H9 (cell line): ENCODE measurements around the gene SLC25A25. TPM values are rescaled to one million over a fixed set of nuclear protein-coding genes. Genes with fewer than 3 reads are reported as not detected.

ENCODE experiments used
- DNase-seq: peaks from one replicate; pipeline ENCODE4 v3.0.0-alpha.2; 2017
- H2AFZ ChIP-seq: one replicate; pipeline ENCODE4 v1.6.1; 2013; ENCODE audit warnings: mild to moderate bottlenecking, low read length, control low read depth, moderate library complexity
- H2AK5ac ChIP-seq: 2 replicates; pipeline ENCODE4 v1.6.1; 2013; ENCODE audit warnings: low read length, control low read depth, mixed read lengths; ENCODE audit not compliant: insufficient read length
- H2BK120ac ChIP-seq: one replicate; pipeline ENCODE4 v1.6.1; 2013; ENCODE audit warnings: low read depth, mild to moderate bottlenecking, low read length, control low read depth, inconsistent platforms; ENCODE audit not compliant: poor library complexity, severe bottlenecking
- H2BK12ac ChIP-seq: 2 replicates; pipeline ENCODE4 v1.6.1; 2013; ENCODE audit warnings: low read length, control low read depth, mixed read lengths, low read depth; ENCODE audit not compliant: insufficient read length
- H2BK15ac ChIP-seq: 2 replicates; pipeline ENCODE4 v1.6.1; 2013; ENCODE audit warnings: low read depth, low read length, control low read depth
- H2BK20ac ChIP-seq: one replicate; pipeline ENCODE4 v1.6.1; 2013; ENCODE audit warnings: low read depth, mild to moderate bottlenecking, low read length, control low read depth, inconsistent platforms; ENCODE audit not compliant: poor library complexity, severe bottlenecking
- H2BK5ac ChIP-seq: 2 replicates; pipeline ENCODE4 v1.6.1; 2013; ENCODE audit warnings: low read length, control low read depth, mixed read lengths; ENCODE audit not compliant: insufficient read length
- H3K14ac ChIP-seq: 2 replicates; pipeline ENCODE4 v1.6.1; 2013; ENCODE audit warnings: low read length, control low read depth; ENCODE audit not compliant: insufficient read depth
- H3K18ac ChIP-seq: 2 replicates; pipeline ENCODE4 v1.6.1; 2013; ENCODE audit warnings: low read depth, mild to moderate bottlenecking, mixed read lengths, low read length, control low read depth; ENCODE audit not compliant: insufficient read length
- H3K23ac ChIP-seq: 2 replicates; pipeline ENCODE4 v1.6.1; 2013; ENCODE audit warnings: low read length, control low read depth, mixed read lengths, low read depth; ENCODE audit not compliant: insufficient read length
- H3K23me2 ChIP-seq: 2 replicates; pipeline ENCODE4 v1.6.1; 2013; ENCODE audit warnings: low read depth, mild to moderate bottlenecking, mixed read lengths, low read length, control low read depth; ENCODE audit not compliant: insufficient read length, poor library complexity, severe bottlenecking
- H3K27ac ChIP-seq: 2 replicates; pipeline ENCODE4 v1.5.1; 2013; ENCODE audit warnings: low read length, control low read depth, mixed read lengths, low read depth; ENCODE audit not compliant: insufficient read length
- H3K27me3 ChIP-seq: 2 replicates; pipeline ENCODE4 v1.6.1; 2013; ENCODE audit warnings: low read length, control low read depth, inconsistent platforms; ENCODE audit not compliant: insufficient read depth
- H3K4ac ChIP-seq: 2 replicates; pipeline ENCODE4 v1.6.1; 2013; ENCODE audit warnings: low read depth, mild to moderate bottlenecking, control low read depth, inconsistent platforms, low read length, moderate library complexity
- H3K4me1 ChIP-seq: 2 replicates; pipeline ENCODE4 v1.6.1; 2013; ENCODE audit warnings: low read length, control low read depth, inconsistent platforms; ENCODE audit not compliant: insufficient read depth
- H3K4me2 ChIP-seq: 2 replicates; pipeline ENCODE4 v1.6.1; 2013; ENCODE audit warnings: low read length, control low read depth, mixed read lengths; ENCODE audit not compliant: insufficient read length, insufficient read depth
- H3K56ac ChIP-seq: 2 replicates; pipeline ENCODE4 v1.6.1; 2013; ENCODE audit warnings: low read depth, mild to moderate bottlenecking, mixed read lengths, low read length, control low read depth; ENCODE audit not compliant: insufficient read length
- H3K79me1 ChIP-seq: 2 replicates; pipeline ENCODE4 v1.6.1; 2013; ENCODE audit warnings: low read depth, mild to moderate bottlenecking, moderate library complexity, low read length, control low read depth, inconsistent platforms; ENCODE audit not compliant: insufficient read depth, poor library complexity, severe bottlenecking
- H3K79me2 ChIP-seq: 2 replicates; pipeline ENCODE4 v1.6.1; 2013; ENCODE audit warnings: low read length, control low read depth, inconsistent platforms; ENCODE audit not compliant: insufficient read depth
- H3K9ac ChIP-seq: 2 replicates; pipeline ENCODE4 v1.6.1; 2013; ENCODE audit warnings: low read length, control low read depth, mixed read lengths; ENCODE audit not compliant: insufficient read length; ENCODE audit errors: extremely low read depth
- H3K9me3 ChIP-seq: one replicate; pipeline ENCODE4 v1.6.1; 2013; ENCODE audit warnings: low read depth, low read length, inconsistent platforms; ENCODE audit not compliant: control insufficient read depth
- H3T11ph ChIP-seq: one replicate; pipeline ENCODE4 v1.6.1; 2013; ENCODE audit warnings: mild to moderate bottlenecking, low read length, control low read depth, inconsistent platforms
- H4K20me1 ChIP-seq: one replicate; pipeline ENCODE4 v1.6.1; 2013; ENCODE audit not compliant: control insufficient read depth, insufficient read length, insufficient read depth
- H4K5ac ChIP-seq: 2 replicates; pipeline ENCODE4 v1.6.1; 2013; ENCODE audit warnings: low read depth, mild to moderate bottlenecking, mixed read lengths, low read length, control low read depth; ENCODE audit not compliant: insufficient read length
- H4K8ac ChIP-seq: replicated peaks from 2 replicates; pipeline ENCODE4 v1.6.1; 2013; ENCODE audit warnings: low read length, control low read depth, mixed read lengths, low read depth; ENCODE audit not compliant: insufficient read length
- H4K91ac ChIP-seq: 2 replicates; pipeline ENCODE4 v1.6.1; 2013; ENCODE audit warnings: low read depth, mild to moderate bottlenecking, moderate library complexity, mixed read lengths, low read length, control low read depth; ENCODE audit not compliant: insufficient read length
- H3K27ac Mint-ChIP-seq, 3 experiments: 2 replicates in 2 of 3; 3 replicates in 1 of 3; pipeline ENCODE4 v1.8.0; 2020 to 2021; ENCODE audit warnings: mixed read lengths in 3 of 3, mild to moderate bottlenecking in 1 of 3, moderate library complexity in 1 of 3
- H3K27me3 Mint-ChIP-seq: 2 replicates; pipeline ENCODE4 v1.8.0; 2021; ENCODE audit warnings: low read depth, mild to moderate bottlenecking, moderate library complexity, mixed read lengths
- H3K36me3 Mint-ChIP-seq, 3 experiments: 2 replicates in 2 of 3; 3 replicates in 1 of 3; pipeline ENCODE4 v1.8.0; 2020 to 2021; ENCODE audit warnings: low read depth in 3 of 3, mixed read lengths in 3 of 3; ENCODE audit not compliant: insufficient read depth in 1 of 3
- H3K4me1 Mint-ChIP-seq, 2 experiments: 2 replicates each; pipeline ENCODE4 v1.8.0; 2020; ENCODE audit warnings: mixed read lengths in 2 of 2
- H3K4me3 Mint-ChIP-seq, 2 experiments: 2 replicates in 1 of 2; 3 replicates in 1 of 2; pipeline ENCODE4 v1.8.0; 2020 to 2021; ENCODE audit warnings: mild to moderate bottlenecking in 2 of 2, mixed read lengths in 2 of 2, moderate library complexity in 1 of 2
- H3K9me3 Mint-ChIP-seq, 2 experiments: 2 replicates in 1 of 2; 3 replicates in 1 of 2; pipeline ENCODE4 v1.8.0; 2020; ENCODE audit warnings: mild to moderate bottlenecking in 2 of 2, mixed read lengths in 2 of 2, moderate library complexity in 1 of 2
- WGBS: extraction: QIAGEN DNeasy Blood & Tissue Kit; methylation state at CpG from one replicate; pipeline ENCODE4 v1.1.7; 2013; ENCODE audit warnings: missing lambda C conversion rate, low lambda C conversion rate, mixed read lengths; ENCODE audit not compliant: insufficient read length; ENCODE audit errors: extremely low coverage; 5-methylcytosine and 5-hydroxymethylcytosine counted together
- total RNA-seq: library from RNA; stranded (reverse); gene quantifications from 2 replicates; pipeline ENCODE4 v1.2.1, GENCODE V29; 2021
- TF ChIP-seq, protein P1 (sequence below): fragments of 200-600 bp; sonication (generic); conservative IDR thresholded peaks from 3 replicates; pipeline ENCODE4 v1.8.0; 2021; ENCODE audit warnings: antibody characterized with exemption, mild to moderate bottlenecking

Gene SLC25A25
- total RNA-seq, 1 experiment from 2014 or later = 16.9 TPM

DNA sequence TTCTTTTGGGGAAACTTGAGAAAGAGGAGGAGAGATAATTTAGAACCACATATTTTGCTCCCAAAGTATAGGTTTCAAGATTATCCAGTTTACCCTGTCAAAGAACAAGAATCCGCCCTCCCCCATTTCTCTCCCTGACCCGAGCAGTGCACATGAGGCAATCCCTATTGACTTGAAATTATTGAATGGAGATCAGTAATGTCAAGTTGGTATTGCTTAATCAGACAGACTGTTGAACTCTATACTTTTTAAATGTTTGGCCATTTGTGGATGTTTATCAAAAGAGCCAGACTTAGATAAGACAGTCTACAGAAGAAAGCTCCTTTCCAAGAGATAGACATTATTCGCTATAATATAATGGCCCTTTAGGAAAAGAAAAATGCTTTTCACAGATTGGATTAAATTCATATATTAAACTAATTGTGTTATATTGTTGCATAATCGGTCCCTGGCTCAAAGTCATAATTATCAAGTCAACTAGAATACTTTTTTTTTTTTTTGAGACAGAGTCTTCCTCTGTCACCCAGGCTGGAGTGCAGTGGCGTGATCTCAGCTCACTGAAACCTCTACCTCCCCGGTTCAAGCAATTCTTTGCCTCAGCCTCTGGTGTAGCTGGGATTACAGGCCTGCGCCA lies 5.3 kb downstream of the SLC25A25 start:
- Histone ChIP-seq H4K8ac (no peak overlapping the region), H3K9me3 (no peaks in the 10 kb centered on the region), H3K9ac (no peak overlapping the region), H3K4me2 (no peak overlapping the region), H2AK5ac (no peak overlapping the region), H4K91ac (no peak overlapping the region), H3K23ac (no peak overlapping the region), H3K79me2 (peaks cover 5% of the 10 kb centered on the region; the same call in 1 of the 2 replicates), H2BK5ac (no peak overlapping the region), H2BK12ac (no peak overlapping the region), H3K79me1 (no peaks in the 10 kb centered on the region), H2AFZ (no peak overlapping the region), H3K18ac (no peak overlapping the region), H3K4ac (no peak overlapping the region), H4K5ac (no peak overlapping the region), H3K4me1 (peaks cover 4% of the 10 kb centered on the region; the same call in 1 of the 2 replicates), H3K27me3 (no peaks in the 10 kb centered on the region), H3K27ac (no peak overlapping the region), H3K23me2 (peaks cover 9% of the 10 kb centered on the region), H3K14ac (no peak overlapping the region), H2BK15ac (no peak overlapping the region), H4K20me1 (no peaks in the 10 kb centered on the region), H2BK20ac (no peak overlapping the region), H3K56ac (no peak overlapping the region), H3T11ph (no peak overlapping the region), H2BK120ac (no peak overlapping the region)
- H3K4me3 Mint-ChIP-seq = no peak overlapping the region
- peaks cover 28 to 29% of the 10 kb centered on the region in 2 experiments for H3K4me1 Mint-ChIP-seq
- H3K36me3 Mint-ChIP-seq = peaks cover 0 to 6% (median 0%) of the 10 kb centered on the region in 3 experiments; a peak in 3 of 7 replicates
- no peaks in the 10 kb centered on the region for H3K9me3 Mint-ChIP-seq
- H3K27ac Mint-ChIP-seq = no peak overlapping the region
- no peaks in the 10 kb centered on the region for H3K27me3 Mint-ChIP-seq
- WGBS = no CpG with 5 or more reads among the region's 7 CpGs
- no peak for DNase-seq
- TF ChIP-seq, protein P1, sequence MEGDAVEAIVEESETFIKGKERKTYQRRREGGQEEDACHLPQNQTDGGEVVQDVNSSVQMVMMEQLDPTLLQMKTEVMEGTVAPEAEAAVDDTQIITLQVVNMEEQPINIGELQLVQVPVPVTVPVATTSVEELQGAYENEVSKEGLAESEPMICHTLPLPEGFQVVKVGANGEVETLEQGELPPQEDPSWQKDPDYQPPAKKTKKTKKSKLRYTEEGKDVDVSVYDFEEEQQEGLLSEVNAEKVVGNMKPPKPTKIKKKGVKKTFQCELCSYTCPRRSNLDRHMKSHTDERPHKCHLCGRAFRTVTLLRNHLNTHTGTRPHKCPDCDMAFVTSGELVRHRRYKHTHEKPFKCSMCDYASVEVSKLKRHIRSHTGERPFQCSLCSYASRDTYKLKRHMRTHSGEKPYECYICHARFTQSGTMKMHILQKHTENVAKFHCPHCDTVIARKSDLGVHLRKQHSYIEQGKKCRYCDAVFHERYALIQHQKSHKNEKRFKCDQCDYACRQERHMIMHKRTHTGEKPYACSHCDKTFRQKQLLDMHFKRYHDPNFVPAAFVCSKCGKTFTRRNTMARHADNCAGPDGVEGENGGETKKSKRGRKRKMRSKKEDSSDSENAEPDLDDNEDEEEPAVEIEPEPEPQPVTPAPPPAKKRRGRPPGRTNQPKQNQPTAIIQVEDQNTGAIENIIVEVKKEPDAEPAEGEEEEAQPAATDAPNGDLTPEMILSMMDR = no peak
